ENCODE results near the gene KRIT1. TPM values are rescaled to one million over a fixed set of nuclear protein-coding genes. Genes with fewer than 3 reads are reported as not detected.

Gene KRIT1
- total RNA-seq, 2 donors from 2014 or later = 33.9 to 36.4 TPM

- Mint-ChIP-seq H3K4me3 (no peak overlapping the region), H3K27me3 (ENCODE audit: insufficient read depth) (no peaks in the 10 kb centered on the region), H3K4me1 (no peaks in the 10 kb centered on the region), H3K27ac (no peak overlapping the region), H3K36me3 (ENCODE audit: low read depth) (peaks cover 74% of the 10 kb centered on the region), H3K9me3 (peaks cover 13% of the 10 kb centered on the region)
- Histone ChIP-seq H3K36me3 (ENCODE audit: control insufficient read depth, insufficient read depth, low read length) (peaks cover 75% of the 10 kb centered on the region), H3K4me3 (ENCODE audit: low read length) (no peak overlapping the region), H3K4me1 (ENCODE audit: control insufficient read depth, insufficient read depth, low read length) (no peaks in the 10 kb centered on the region), H3K9me3 (ENCODE audit: control insufficient read depth, low read length) (peaks cover 14% of the 10 kb centered on the region), H3K27ac (ENCODE audit: low read depth, low read length) (no peak overlapping the region), H3K27me3 (ENCODE audit: control insufficient read depth, insufficient read depth, low read length, poor library complexity, severe bottlenecking) (no peaks in the 10 kb centered on the region), H3K9ac (ENCODE audit: extremely low read depth, low read length, poor library complexity, severe bottlenecking) (no peak overlapping the region)
- 88 to 95% methylated on average over 2 of the region's 2 CpGs for WGBS, 2 experiments (ENCODE audit: insufficient coverage in 1 of 2, insufficient read length in 1 of 2)
- TF ChIP-seq, protein P1, sequence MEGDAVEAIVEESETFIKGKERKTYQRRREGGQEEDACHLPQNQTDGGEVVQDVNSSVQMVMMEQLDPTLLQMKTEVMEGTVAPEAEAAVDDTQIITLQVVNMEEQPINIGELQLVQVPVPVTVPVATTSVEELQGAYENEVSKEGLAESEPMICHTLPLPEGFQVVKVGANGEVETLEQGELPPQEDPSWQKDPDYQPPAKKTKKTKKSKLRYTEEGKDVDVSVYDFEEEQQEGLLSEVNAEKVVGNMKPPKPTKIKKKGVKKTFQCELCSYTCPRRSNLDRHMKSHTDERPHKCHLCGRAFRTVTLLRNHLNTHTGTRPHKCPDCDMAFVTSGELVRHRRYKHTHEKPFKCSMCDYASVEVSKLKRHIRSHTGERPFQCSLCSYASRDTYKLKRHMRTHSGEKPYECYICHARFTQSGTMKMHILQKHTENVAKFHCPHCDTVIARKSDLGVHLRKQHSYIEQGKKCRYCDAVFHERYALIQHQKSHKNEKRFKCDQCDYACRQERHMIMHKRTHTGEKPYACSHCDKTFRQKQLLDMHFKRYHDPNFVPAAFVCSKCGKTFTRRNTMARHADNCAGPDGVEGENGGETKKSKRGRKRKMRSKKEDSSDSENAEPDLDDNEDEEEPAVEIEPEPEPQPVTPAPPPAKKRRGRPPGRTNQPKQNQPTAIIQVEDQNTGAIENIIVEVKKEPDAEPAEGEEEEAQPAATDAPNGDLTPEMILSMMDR (conservative IDR thresholded peaks at IDR 0.05) = no peak
- DNase-seq = no peak
Measured at GRCh38 chr7:92228742-92229141, 17.0 kb downstream of the KRIT1 start.

DNA sequence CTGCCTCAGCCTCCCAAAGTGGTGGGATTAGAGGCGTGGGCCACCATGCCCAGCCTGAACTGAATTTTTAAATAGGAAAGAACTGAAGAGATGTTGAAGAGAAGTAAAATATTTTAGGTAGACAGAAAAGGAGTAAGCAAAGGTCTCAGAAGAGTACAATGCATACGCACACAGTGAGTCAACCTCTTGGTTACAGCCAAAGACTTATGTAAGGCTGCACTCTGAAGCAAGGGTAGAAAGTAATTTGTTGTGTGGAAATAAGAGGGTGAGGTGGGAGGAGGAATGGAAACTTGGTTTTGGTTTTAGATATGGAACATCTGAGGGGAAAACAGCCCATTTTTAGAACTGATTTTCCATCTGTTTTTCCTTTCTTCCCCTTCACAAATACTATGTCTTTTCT lies 17.6 kb downstream of the KRIT1 start:
- 93 to 100% methylated on average over 1 to 2 of the region's 2 CpGs for WGBS, 2 experiments (ENCODE audit: insufficient coverage in 1 of 2, insufficient read length in 1 of 2)
- peaks cover 72% of the 10 kb centered on the region for H3K36me3 Mint-ChIP-seq (ENCODE audit: low read depth)
- no peak overlapping the region for H3K4me3 ChIP-seq (ENCODE audit: low read length)

GRCh38 chr7:92226981-92227380 lies 18.7 kb downstream of the KRIT1 start:
- Mint-ChIP-seq H3K4me1 (no peaks in the 10 kb centered on the region), H3K27me3 (ENCODE audit: insufficient read depth) (no peaks in the 10 kb centered on the region), H3K27ac (no peak overlapping the region), H3K36me3 (ENCODE audit: low read depth) (peaks cover 65% of the 10 kb centered on the region), H3K9me3 (peaks cover 13% of the 10 kb centered on the region), H3K4me3 (no peak overlapping the region)
- Histone ChIP-seq H3K27ac (ENCODE audit: low read depth, low read length) (no peak overlapping the region), H3K4me3 (ENCODE audit: low read length) (no peak overlapping the region), H3K27me3 (ENCODE audit: control insufficient read depth, insufficient read depth, low read length, poor library complexity, severe bottlenecking) (no peaks in the 10 kb centered on the region), H3K9ac (ENCODE audit: extremely low read depth, low read length, poor library complexity, severe bottlenecking) (no peak overlapping the region), H3K4me1 (ENCODE audit: control insufficient read depth, insufficient read depth, low read length) (no peaks in the 10 kb centered on the region), H3K36me3 (ENCODE audit: control insufficient read depth, insufficient read depth, low read length) (peaks cover 79% of the 10 kb centered on the region), H3K9me3 (ENCODE audit: control insufficient read depth, low read length) (peaks cover 14% of the 10 kb centered on the region)
- WGBS, 2 experiments (ENCODE audit: insufficient coverage in 1 of 2, insufficient read length in 1 of 2) = 96% methylated on average over 4 of the region's 4 CpGs; no CpG with 5 or more reads in 1 of the 2 experiments
- no peak for DNase-seq
- TF ChIP-seq, protein P1 (conservative IDR thresholded peaks at IDR 0.05) = no peak

More for the DNA sequence above, 17.6 kb downstream of the KRIT1 start:
- Mint-ChIP-seq H3K4me1 (no peaks in the 10 kb centered on the region), H3K27ac (no peak overlapping the region), H3K27me3 (ENCODE audit: insufficient read depth) (no peaks in the 10 kb centered on the region), H3K4me3 (no peak overlapping the region), H3K9me3 (peaks cover 13% of the 10 kb centered on the region)
- TF ChIP-seq, protein P1 (conservative IDR thresholded peaks at IDR 0.05) = no peak
- Histone ChIP-seq H3K27me3 (ENCODE audit: control insufficient read depth, insufficient read depth, low read length, poor library complexity, severe bottlenecking) (no peaks in the 10 kb centered on the region), H3K9ac (ENCODE audit: extremely low read depth, low read length, poor library complexity, severe bottlenecking) (no peak overlapping the region), H3K36me3 (ENCODE audit: control insufficient read depth, insufficient read depth, low read length) (peaks cover 74% of the 10 kb centered on the region), H3K4me1 (ENCODE audit: control insufficient read depth, insufficient read depth, low read length) (no peaks in the 10 kb centered on the region), H3K27ac (ENCODE audit: low read depth, low read length) (no peak overlapping the region), H3K9me3 (ENCODE audit: control insufficient read depth, low read length) (peaks cover 14% of the 10 kb centered on the region)
- no peak for DNase-seq

Data from endodermal cell (in vitro differentiated cells).